Fibroblast of skin of scalp (primary cell): ENCODE data around the gene HSPA8. TPM values are rescaled to one million over a fixed set of nuclear protein-coding genes. Genes with fewer than 3 reads are reported as not detected.
A peak's percentile ranks its signal among the peaks of the same experiment; 100 is the strongest.
"Not testable (repeated sequence)": the region's sequence is repeated elsewhere in the genome, so short reads cannot be mapped to it uniquely, and the experiment has no call there.

Source experiments
- DNase-seq: peaks from one replicate; pipeline ENCODE4 v3.0.0-alpha.2; 2013
- polyA plus RNA-seq, 2 experiments: library from polyadenylated mRNA; unstranded; fragments of 120-200 nt; gene quantifications; one replicate each; pipeline ENCODE4 v1.2.1, GENCODE V29; 2013; ENCODE audit not compliant: insufficient read length in 2 of 2

The HSPA8 gene
- polyA plus RNA-seq (2013, experiment 1 of 2; ENCODE audit: insufficient read length): 1,078 TPM
- 1,126 TPM for polyA plus RNA-seq (2013, experiment 2 of 2; ENCODE audit: insufficient read length)

GRCh38 chr11:123061403-123062157 lies at the start of gene HSPA8:
Gene HSPA8, minus strand, starts transcription at chr11:123062136. Its CDS starts 812 bp downstream, at chr11:123061324.
- DNase-seq: peak; percentile 54

- DNase-seq: peak; percentile 46
Measured at GRCh38 chr11:123111465-123111864, 49.5 kb upstream of the HSPA8 start.

GRCh38 chr11:123110397-123110796 lies 48.5 kb upstream of the HSPA8 start:
- no peak for DNase-seq

- DNase-seq: no peak
Measured at GRCh38 chr11:123107945-123108495, 46.1 kb upstream of the HSPA8 start.

- DNase-seq: no peak
Measured at GRCh38 chr11:123104697-123105096, 42.8 kb upstream of the HSPA8 start.

GRCh38 chr11:123103326-123103980 lies 41.5 kb upstream of the HSPA8 start:
- DNase-seq: peak; percentile 91

- DNase-seq: no peak
Measured at GRCh38 chr11:123100379-123101085, 38.6 kb upstream of the HSPA8 start.

- no peak for DNase-seq
Measured at GRCh38 chr11:123098990-123099389, 37.1 kb upstream of the HSPA8 start.

- no peak for DNase-seq
Measured at GRCh38 chr11:123093739-123094138, 31.8 kb upstream of the HSPA8 start.

- no peak for DNase-seq
Measured at GRCh38 chr11:123091506-123091905, 29.6 kb upstream of the HSPA8 start.

- DNase-seq: not testable (repeated sequence)
Measured at GRCh38 chr11:123090168-123090567, 28.2 kb upstream of the HSPA8 start.

GRCh38 chr11:123088896-123089295 lies 27.0 kb upstream of the HSPA8 start:
- DNase-seq: not testable (repeated sequence)

- DNase-seq: not testable (repeated sequence)
Measured at GRCh38 chr11:123087657-123088056, 25.7 kb upstream of the HSPA8 start.

- no peak for DNase-seq
Measured at GRCh38 chr11:123086305-123086704, 24.4 kb upstream of the HSPA8 start.

GRCh38 chr11:123085497-123085896 lies 23.6 kb upstream of the HSPA8 start:
- no peak for DNase-seq

- DNase-seq: no peak
Measured at GRCh38 chr11:123084454-123084853, 22.5 kb upstream of the HSPA8 start.

GRCh38 chr11:123083623-123084029 lies 21.7 kb upstream of the HSPA8 start:
- peak; percentile 91 for DNase-seq

- DNase-seq: no peak
Measured at GRCh38 chr11:123082977-123083376, 21.0 kb upstream of the HSPA8 start.

- no peak for DNase-seq
Measured at GRCh38 chr11:123080015-123080414, 18.1 kb upstream of the HSPA8 start.

GRCh38 chr11:123076484-123076883 lies 14.5 kb upstream of the HSPA8 start:
- DNase-seq: no peak

- no peak for DNase-seq
Measured at GRCh38 chr11:123073343-123074057, 11.6 kb upstream of the HSPA8 start.

- DNase-seq: no peak
Measured at GRCh38 chr11:123072762-123073161, 10.8 kb upstream of the HSPA8 start.
